Coronary artery (tissue), 2 donors: ENCODE results near the gene AKAP7.

Source experiments
- DNase-seq: peaks from one replicate; pipeline ENCODE4 v3.0.0-alpha.2; 2017; ENCODE audit warnings: low spot score
- H3K27ac ChIP-seq, 2 donors: fragments of 200-600 bp; sonication (generic); one replicate each; pipeline ENCODE4 v1.5.1; 2016 to 2019
- H3K4me3 ChIP-seq: fragments of 200-600 bp; sonication (generic); 2 replicates; pipeline ENCODE4 v1.5.1; 2016; ENCODE audit warnings: mild to moderate bottlenecking, moderate library complexity
- CTCF ChIP-seq: fragments of 200-600 bp; sonication (generic); IDR thresholded peaks from one replicate; pipeline ENCODE4 v1.5.1; 2019; ENCODE audit warnings: antibody characterized with exemption

The AKAP7 gene

GRCh38 chr6:131212024-131212423 is 76.8 kb downstream of the AKAP7 start:
- DNase-seq = no peak
- Histone ChIP-seq H3K4me3 (no peak overlapping the region), H3K27ac (no peak overlapping the region)
- TF ChIP-seq CTCF = no peak

- TF ChIP-seq CTCF = no peak
- H3K4me3 ChIP-seq = no peak overlapping the region
- H3K27ac ChIP-seq = no peak overlapping the region
- no peak for DNase-seq
Measured at GRCh38 chr6:131212913-131213312, 77.6 kb downstream of the AKAP7 start.

GRCh38 chr6:131213501-131213990 is 78.3 kb downstream of the AKAP7 start:
- DNase-seq = no peak
- Histone ChIP-seq H3K4me3 (no peak overlapping the region), H3K27ac (no peak overlapping the region)
- TF ChIP-seq CTCF = no peak

- no peak overlapping the region for H3K4me3 ChIP-seq
- TF ChIP-seq CTCF = no peak
- no peak for DNase-seq
- no peak overlapping the region for H3K27ac ChIP-seq
Measured at GRCh38 chr6:131215219-131215618, 80.0 kb downstream of the AKAP7 start.

GRCh38 chr6:131216246-131216645 is 81.0 kb downstream of the AKAP7 start:
- no peak for TF ChIP-seq CTCF
- Histone ChIP-seq H3K27ac (no peak overlapping the region), H3K4me3 (no peak overlapping the region)
- no peak for DNase-seq

GRCh38 chr6:131222773-131223172 is 87.5 kb downstream of the AKAP7 start:
- Histone ChIP-seq H3K4me3 (no peak overlapping the region), H3K27ac (no peak overlapping the region)
- DNase-seq = no peak
- TF ChIP-seq CTCF = no peak

- Histone ChIP-seq H3K27ac (no peak overlapping the region), H3K4me3 (no peak overlapping the region)
- TF ChIP-seq CTCF = no peak
- no peak for DNase-seq
Measured at GRCh38 chr6:131223416-131223815, 88.1 kb downstream of the AKAP7 start.
